ENCODE results near the gene RNASET2. TPM values are rescaled to one million over a fixed set of nuclear protein-coding genes. Genes with fewer than 3 reads are reported as not detected.
"Not testable (repeated sequence)": the region's sequence is repeated elsewhere in the genome, so short reads cannot be mapped to it uniquely, and the experiment has no call there.

Gene RNASET2
- total RNA-seq, 1 donor from 2014 or later: 13.0 TPM

DNA sequence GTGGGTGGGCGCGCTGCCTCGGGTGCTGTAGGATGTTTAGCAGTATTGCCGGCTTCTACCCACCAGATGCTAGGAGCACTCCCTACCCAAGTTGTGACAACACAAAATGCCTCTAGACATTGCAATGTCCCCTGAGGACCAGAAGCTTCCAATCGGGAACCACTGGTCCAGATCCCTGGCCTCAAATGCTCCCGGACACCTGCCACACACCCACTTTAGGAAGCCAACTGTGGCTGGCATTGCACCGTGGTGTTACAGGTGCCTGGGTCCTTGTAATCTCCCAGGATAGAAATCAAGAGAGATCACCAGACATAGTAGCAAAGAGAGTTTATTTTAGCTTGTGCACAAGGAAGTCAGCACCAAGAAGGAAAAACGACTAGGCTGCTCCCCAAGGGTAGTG lies 14.9 kb upstream of the RNASET2 start:
- DNase-seq: no peak
- intact Hi-C loops (cut with micrococcal nuclease): no loop called here
- no peak for ATAC-seq

DNA sequence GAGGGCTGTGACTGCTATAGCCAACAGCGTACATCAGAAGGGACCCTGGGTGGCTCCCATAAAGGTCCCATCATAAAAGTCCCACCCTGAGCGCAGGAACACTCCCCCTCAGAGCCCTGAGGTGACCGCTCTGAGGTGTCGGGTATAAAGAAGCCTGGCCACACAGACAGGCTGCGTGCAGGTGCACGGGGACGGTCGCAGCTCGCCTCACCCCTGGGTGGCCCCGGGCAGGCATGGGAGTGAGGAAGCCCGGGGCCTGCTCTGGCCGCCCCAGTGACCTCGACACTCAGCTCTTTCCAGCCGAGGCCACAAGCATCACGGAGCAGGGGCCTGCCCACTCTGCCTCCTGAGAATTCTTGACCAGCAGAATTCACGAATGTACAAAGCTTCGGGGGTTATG lies 14.4 kb upstream of the RNASET2 start:
- ATAC-seq: no peak
- intact Hi-C loops (cut with micrococcal nuclease): no loop called here
- DNase-seq: no peak

DNA sequence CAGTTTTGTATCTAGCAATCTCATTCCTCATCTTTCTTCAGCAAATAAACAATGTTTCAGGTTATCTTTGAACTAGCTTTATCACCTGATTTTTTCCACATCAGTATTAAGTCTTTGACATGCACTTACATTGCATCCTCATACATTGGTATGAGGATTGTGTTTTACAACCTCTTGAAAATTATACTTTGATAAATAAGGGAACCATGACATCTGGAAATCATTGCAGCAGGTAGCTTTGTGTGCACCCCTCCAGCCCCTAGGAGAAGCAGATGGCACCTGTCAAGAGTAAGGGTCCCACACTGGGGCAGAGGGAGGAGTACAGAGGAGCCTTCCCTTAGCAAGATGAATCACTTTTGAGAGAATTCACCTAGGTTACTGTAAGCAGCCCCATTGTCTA lies 13.7 kb upstream of the RNASET2 start:
- intact Hi-C loops (cut with micrococcal nuclease): no loop called here
- ATAC-seq: no peak
- no peak for DNase-seq

DNA sequence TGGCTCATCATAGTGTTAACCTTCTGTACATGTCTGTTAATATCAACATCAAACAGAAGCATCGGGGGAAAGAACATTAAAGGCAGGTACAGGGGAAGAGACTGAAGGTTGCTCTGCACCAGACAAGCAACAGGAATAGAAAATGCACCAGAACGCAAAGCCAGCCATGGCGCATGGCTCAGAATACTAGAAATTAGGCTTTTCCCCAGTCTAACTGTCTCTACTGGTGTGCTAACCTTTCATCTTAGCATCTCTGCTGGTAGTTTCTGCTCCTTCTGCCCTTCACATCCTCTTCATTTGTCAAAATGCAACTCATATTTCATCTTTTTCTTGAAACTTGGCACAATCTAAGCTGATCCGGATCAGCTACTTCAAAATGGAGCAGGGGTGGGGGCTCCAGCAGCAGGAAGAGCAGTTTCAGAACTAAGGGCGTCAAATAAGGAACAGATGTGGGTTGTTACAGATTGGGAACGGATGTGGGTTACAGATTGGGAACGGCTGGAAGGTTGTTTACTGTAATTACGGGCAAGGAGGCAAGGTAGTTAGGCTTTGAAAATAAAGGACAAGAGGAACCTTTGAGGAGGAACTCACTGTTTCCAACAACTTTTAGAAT lies 13.1 kb upstream of the RNASET2 start:
- no peak for DNase-seq
- no peak for ATAC-seq
- intact Hi-C loops (cut with micrococcal nuclease): no loop called here

DNA sequence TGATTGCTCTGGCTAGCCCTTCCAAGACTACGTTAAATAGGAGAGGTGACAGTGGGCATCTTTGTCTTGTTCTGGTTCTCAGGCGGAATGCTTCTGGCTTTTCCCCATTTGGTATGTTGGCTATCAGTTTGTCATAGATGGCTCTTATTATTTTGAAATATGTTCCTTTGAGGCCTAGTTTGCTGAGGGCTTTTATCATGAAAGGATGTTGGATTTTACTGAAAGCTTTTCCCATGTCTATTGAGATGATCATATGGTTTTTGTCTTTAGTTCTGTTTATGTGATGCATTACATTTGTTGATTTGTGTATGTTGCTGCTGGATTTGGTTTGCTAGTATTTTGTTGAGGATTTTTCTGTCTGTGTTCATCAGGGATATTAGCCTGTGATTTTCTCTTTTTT lies 9.9 kb upstream of the RNASET2 start:
- intact Hi-C loops (cut with micrococcal nuclease): no loop called here

DNA sequence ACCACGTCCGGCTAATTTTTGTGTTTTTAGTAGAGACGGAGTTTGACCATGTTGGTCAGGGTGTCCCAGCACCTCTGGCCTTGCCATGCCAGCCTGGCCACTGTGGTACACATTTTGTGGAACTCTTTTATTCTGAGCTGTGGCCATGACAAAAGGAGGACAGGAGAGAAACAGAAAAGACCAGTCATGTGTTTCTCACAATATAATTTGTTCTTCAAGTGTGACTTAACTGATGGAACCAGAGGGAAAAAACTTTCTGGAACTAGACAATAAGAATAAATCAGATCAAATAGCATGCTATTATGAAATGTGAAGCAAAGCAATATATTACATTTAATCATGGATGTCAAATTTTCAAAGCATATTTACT lies 4.2 kb upstream of the RNASET2 start:
- intact Hi-C loops (cut with micrococcal nuclease): no loop called here
- DNase-seq (no peak), ATAC-seq (no peak)

More for the DNA sequence above, 9.9 kb upstream of the RNASET2 start:
- no peak for DNase-seq
- ATAC-seq: no peak

DNA sequence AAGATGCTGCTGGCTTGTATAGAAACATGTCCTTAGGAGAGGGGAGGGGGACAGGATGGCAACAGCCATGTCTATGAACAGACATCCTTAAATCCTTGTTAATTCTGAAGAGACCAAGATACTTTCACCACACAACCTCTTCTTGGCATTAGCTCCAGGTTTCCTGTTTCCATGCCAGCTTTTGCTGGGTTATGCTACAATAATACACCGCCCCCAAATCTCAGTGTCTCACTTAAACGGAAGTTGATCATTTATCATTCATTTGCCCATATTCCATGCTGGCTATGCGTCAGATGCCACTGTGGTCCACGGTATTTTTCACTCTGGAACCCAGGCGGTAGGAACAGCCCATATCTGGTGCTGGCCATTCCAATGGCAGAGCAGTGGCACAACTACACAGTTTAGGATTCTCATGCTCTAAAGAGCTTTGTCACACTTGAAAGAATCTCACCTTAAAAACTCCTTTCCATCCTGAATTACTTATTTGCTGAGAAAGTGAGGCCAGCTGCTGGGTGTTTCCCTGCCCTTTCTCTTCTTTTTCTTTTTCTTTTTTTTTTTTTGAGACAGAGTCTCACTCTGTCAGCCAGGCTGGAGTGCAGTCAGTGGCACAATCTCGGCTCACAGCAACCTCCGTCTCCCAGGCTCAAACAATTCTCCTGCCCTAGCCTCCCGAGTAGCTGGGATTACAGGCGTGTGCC lies 3.7 kb upstream of the RNASET2 start:
- ATAC-seq (no peak), DNase-seq (no peak)
- intact Hi-C loops (cut with micrococcal nuclease): no loop called here

DNA sequence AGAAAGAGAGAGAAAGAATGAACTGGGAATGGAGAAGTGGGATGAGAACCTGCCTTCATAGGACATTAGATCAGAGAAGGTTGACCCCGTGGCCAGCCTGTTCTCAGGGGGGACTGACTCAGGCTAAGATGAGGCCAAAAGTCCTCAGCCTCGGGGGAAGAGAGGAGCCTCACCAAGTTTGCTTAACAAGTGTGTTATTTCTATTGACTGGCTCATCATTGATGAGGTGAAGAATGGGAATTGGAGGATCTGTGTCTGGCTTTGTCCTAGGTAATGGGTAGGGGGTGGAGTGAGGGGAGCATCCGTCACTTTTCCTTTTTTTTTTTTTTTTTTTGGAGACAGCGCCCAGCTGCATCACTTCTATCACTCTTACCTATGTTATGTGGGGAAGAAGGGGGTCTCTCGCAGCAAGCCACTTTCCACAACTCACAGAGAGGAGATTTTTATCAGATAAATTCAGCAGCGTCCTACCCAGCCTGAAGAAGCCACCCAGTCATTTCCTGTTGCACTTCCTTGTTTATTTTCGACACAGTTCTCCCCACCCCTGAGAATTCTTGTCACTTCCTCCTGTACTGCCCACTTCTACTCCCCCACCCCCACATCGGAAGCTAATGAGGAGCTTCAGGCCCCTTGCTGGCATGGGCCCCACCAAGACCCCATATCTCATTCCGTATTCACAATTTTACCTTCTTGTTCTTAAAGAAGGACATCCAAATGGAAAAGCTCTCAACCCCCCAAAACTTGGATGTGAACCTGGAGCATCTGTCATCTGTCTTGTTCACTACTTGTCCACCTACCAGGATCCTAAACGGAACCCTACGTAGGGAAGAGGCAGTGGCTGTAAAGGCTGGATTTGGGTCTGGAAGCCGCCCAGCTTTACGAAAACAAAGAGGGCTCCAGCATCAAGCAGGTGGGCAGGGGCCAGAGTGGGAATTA lies 2.8 kb upstream of the RNASET2 start:
- intact Hi-C loops (cut with micrococcal nuclease): no loop called here
- ATAC-seq (no peak), DNase-seq (no peak)

DNA sequence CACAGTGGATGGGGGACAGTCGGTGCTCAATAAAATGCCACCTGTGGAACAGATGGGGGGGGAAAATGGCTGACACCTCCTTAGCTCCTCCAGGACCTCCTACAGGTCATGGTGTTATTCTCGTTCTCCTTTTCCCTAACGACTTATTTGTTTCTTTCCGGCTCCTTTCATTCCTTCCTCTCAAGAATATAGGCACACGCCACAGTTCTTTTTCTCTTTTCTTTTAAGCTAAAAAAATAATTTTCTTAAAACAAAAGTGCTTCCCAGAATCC lies 1.4 kb upstream of the RNASET2 start:
- intact Hi-C loops (cut with micrococcal nuclease): no loop called here
- no peak for ATAC-seq
- DNase-seq: no peak

DNA sequence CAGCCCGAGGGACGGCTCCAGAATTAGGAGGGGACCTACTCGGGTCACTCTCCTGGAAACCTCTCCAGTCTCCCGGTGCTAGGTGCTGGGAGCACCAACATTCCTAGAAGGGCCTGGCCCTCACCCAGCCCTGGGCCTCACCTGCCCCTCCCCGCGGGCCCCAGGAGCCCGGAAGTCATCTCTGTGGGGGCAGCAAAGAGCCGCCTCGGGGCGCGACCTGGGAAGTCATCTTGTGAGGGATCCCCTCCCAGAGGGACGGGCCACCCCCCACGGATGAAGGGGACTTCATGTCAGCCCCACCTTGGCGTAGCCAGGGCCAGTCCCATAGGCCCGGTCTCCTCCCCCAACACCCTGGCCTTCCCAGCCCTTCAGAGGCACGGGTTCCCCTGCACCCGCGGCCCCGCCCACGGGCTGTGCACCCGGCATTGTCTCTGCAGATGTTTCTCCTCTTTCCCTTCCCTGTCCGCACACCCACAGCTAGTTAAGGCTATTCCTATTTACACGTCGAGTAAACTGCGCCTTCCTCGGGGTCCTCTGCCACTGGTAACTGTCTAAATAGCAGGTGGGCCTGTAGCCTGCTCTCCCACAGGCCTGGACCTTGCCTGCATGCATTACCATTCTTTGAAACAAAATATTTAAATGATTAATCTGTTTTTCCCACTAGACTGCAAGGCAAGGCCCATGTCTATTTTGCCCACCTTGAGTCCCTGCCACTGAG lies 896 bp upstream of the RNASET2 start:
- ATAC-seq: peak; percentile 60
- intact Hi-C loops (cut with micrococcal nuclease): no loop called here
- DNase-seq: peak; percentile 77

DNA sequence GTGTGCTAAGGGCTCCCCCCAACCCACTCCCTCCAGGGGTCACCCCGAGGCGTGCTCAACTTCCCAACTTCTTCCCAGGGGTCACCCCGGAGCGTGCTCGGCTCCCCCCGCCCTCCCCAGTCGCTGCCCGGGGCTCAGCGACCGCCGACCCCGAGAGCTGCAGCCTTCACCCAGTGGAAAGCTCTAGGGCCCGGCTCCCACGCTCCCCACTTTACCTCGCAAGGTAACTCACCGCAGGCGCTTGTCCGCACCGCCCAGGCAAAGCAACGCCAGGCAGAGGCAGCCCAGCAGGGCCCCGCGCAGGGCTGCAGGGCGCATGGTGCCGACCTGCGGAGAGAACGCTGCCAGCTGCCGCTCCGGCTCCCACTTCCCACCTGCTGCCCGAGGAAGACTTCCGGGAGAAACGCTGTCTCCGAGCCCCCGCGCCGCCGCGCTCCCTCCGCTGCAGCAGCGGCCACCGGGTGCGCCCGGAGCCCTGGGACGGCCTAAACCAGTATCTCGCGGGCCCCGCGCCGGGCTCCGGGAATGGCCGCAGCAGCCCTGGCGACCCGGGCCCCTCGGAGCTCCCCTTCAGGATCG lies 396 bp downstream of the RNASET2 start:
- intact Hi-C loops (cut with micrococcal nuclease): no loop called here
- DNase-seq (no peak), ATAC-seq (peak; percentile 50)

DNA sequence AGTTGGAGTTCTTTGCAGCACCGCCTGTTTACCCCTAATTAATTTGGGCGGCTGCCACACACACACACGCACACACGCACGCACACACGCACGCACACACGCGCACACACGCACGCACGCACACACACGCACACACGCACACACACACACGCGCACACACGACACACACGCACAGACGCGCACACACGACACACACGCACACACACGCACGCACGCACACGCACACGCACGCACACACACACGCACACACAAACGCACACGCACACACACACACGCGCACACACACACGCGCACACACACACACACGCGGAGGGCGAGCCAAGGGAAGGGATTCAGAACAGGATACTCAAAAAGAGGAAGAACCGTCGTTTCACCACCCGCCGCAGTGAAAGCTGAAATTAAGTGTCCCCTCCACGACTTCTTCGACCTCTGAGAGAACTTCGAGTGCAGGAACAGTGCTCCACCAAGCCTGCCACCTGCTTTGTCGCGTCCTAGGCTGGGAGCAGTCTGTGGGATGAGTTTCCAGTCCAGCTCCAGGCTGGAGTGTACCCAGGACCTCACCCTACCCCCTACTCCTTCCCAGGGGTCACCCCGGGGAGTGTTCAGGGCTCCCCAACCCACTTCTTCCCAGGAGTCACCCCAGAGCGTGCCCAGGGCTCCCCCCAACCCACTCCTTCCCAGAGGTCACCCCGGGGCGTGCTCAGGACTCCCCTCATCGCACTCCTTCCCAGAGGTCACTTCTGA lies 1.1 kb downstream of the RNASET2 start:
- ATAC-seq (no peak), DNase-seq (peak; percentile 57)
- intact Hi-C loops (cut with micrococcal nuclease): no loop called here

DNA sequence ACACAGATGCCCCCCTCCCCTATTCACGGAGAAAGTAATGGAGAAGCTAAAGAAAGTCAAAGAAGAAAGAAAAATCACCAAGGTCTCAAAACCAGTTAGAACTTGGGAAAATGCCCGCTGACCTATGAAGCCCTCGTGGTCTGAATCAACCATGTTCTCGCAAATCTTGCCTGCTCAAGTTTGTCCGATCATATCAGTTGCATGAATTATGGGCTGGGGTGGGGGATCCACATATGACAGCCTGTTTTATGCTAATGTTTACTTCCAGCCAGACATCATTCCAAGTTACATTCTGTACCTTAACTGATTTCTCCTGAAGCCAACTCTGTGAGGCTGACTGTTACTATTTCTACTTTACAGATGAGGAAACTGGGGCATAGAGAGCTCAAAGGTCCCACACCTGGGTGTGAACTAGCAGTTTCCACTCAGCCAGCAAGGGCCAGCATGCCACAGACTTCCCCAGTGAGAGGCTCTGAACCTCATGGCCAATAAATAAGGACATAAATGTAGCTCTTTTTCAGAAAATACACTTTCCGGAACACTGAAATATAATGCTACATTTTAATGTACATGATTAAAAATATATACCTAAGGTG lies 2.1 kb downstream of the RNASET2 start:
- DNase-seq (no peak), ATAC-seq (no peak)
- intact Hi-C loops (cut with micrococcal nuclease): no loop called here

DNA sequence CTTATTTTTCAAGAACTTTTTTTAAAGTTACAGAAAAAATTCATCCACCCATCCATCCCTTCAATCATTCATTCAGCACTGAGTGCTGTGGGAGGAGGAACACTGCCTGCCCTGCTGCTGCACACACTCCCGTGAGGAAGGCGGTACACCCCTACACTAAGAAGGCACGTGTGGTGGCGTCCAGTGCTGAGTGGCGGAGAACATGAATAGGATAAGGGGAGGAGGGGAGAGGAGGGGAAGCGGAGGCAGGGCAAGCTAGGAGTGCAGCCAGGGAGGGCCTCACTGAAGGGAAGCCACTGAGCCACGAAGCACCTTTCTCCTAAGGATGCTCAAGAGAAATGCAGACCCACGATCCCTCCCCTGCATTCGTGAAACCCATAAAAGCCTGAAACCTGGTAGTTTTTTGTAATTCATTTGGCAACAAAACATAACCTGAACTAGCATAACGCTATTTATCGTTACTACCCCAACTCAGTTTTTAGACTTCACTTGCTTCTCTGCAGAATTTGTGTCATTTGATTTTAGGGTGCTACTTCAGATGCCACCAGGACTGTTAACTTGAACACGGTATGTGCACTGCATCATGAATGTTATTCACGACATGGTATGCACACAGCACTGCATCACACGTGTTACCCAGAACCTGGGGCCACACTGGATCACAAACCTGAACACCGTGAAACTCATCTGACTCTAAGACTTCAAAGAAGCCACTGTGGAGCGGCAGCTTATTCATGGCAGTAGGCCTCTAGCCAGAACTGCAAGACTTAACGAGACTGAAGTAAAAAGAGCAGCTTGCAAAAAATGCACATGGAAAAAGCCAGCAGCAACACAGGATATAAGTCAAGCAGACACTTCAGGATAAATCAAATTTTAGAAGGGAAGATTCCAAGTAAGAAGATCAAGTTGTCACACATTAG lies 3.5 kb downstream of the RNASET2 start:
- intact Hi-C loops (cut with micrococcal nuclease): no loop called here
- ATAC-seq: no peak
- no peak for DNase-seq

DNA sequence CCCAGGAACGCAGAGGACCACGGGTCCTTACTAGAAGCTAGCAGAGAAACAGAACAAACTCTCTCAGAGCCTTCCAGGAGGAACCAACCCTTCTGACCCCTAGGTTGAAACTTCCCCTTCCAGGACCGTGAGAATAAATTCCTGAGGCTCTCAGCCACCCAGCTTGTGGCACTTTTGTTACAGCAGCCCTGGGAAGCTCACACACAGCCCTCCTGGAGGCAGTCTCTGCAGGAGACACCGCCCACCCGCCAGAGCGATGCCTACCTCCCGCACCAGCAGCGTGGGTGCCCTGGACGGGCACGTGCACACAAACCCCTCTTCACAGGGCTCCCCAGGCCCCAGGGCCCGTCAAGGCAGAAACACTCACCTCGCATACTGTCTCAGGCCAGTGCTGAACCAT lies 4.2 kb downstream of the RNASET2 start:
- intact Hi-C loops (cut with micrococcal nuclease): no loop called here
- DNase-seq (no peak), ATAC-seq (no peak)

DNA sequence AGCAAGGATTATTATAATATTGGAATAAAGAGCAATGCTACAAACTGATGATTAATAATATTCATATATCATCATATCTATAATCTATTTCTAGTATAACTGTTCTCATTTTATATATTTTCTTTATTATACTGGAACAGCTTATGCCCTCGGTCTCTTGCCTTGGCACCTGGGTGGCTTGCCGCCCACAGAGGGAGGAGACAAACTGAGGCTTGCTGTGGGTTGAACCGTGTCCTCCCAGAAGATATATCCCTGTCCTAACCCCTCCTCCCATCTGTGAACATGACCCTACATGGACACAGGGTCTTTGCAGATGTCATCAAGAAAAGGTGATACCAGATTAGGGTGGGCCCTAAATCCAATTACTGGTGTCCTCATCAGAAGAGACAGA lies 4.7 kb downstream of the RNASET2 start:
- no peak for ATAC-seq
- no peak for DNase-seq
- intact Hi-C loops (cut with micrococcal nuclease): no loop called here

DNA sequence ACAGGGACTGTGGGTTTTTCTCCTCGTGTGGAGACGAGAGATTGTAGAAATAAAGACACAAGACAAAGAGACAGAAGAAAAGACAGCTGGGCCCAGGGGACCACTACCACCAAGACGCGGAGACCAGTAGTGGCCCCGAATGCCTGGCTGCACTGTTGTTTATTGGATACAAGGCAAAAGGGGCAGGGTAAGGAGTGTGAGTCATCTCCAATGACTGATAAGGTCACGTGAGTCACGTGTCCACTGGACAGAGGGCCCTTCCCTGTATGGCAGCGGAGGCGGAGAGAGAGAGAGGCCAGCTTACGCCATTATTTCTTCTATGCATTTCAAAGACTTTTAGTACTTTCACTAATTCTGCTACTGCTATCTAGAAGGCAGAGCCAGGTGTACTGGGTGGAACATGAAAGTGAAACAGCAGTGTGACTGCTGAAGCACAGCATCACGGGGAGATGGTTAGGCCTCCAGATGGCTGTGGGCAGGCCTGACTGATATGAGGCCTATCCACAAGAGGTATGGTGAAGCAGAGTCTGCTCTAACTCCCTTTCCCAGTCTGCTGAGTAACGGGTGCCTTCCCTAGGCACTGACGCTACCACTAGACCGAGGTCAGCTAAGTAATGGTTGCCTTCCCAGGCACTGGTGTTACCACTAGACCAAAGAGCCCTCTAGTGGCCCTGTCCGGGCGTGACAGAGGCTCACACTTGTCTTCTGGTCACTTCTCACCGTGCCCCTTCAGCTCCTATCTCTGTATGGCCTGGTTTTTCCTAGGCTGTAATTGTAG lies 5.3 kb downstream of the RNASET2 start:
- peak; percentile 51 for ATAC-seq
- intact Hi-C loops (cut with micrococcal nuclease): not testable (repeated sequence)
- peak; percentile 80 for DNase-seq

All from left ventricle myocardium superior (tissue), 1 donor.